DMS53 treated with DMSO at 0.1 percent for 48 hours (cell line): ENCODE data around the gene TEX53.

Experiments used
- DNase-seq: peaks from one replicate; lab custom pipeline; 2025; ENCODE audit not compliant: unreplicated experiment; lab: John Stamatoyannopoulos, UW

Gene TEX53

GRCh38 chr9:114657705-114658104 is at the start of gene TEX53:
Gene TEX53, minus strand, starts transcription at chr9:114657805. Its CDS starts 31 bp downstream, at chr9:114657774.
- DNase-seq, result no peak

DNA sequence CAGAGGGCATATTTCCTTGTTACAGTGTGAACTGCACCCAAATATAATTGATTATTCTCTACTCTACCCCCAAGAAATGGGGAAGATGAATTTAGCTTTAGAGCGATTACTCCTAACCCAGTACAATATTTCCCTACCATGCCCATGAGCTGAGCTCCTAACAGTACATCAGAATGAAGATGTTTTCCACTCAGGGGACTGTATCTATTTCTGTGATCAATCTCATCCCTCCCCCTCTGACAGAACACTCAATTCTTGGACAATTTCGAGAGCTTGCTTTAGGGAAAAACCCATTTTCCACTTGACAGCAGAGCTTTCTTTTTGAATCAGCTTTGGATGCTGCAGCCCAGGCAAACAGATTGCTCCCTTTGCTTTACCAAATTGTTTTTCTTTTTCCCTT is 49.1 kb upstream of the TEX53 start:
- no peak for DNase-seq

GRCh38 chr9:114701988-114702387 is 44.4 kb upstream of the TEX53 start:
- no peak for DNase-seq

DNA sequence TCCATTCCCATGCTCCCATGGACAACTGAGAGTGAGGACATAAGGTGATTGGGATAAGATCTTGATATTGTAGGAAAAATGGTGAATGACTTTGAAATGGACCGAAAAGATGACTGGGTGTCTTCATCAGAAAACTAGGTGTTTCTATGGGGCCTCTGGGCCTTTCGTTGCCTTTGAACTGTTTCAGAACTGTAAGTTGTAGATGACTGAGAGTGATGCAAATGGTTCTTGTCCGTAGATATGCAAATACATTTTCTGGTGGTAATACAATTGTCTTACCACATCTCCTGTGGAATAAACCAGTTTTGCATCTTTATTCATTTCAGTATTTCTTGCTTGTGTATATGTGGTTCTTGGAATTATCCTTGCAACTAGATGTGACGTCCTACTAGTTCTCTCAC is 40.3 kb upstream of the TEX53 start:
- DNase-seq, result no peak

GRCh38 chr9:114696814-114697544 is 39.4 kb upstream of the TEX53 start:
- DNase-seq, result no peak

- DNase-seq, result no peak
Observed at GRCh38 chr9:114695948-114696347, 38.3 kb upstream of the TEX53 start.

GRCh38 chr9:114694719-114695269 is 37.2 kb upstream of the TEX53 start:
- DNase-seq, result no peak

DNA sequence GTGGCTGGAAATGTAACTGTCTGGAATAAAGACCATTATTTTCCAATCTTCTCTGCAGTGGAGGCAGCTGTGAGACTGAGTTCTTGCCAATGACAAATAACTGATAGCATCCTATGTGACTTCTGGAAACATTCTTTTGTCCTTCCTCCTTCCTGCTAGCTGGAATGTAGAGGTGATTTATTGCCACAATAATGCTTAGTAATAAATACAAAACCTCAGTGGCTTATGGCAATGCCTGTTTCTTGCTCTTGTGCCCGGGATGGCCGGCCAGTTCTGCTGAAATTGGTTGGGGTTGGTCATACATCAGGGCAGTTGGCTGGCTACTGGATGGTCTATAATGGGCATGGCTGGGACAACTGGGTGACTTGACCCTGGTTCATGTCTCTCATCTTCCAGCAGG is 36.5 kb upstream of the TEX53 start:
- DNase-seq, result no peak

- no peak for DNase-seq
Observed at GRCh38 chr9:114693248-114693855, 35.7 kb upstream of the TEX53 start.

DNA sequence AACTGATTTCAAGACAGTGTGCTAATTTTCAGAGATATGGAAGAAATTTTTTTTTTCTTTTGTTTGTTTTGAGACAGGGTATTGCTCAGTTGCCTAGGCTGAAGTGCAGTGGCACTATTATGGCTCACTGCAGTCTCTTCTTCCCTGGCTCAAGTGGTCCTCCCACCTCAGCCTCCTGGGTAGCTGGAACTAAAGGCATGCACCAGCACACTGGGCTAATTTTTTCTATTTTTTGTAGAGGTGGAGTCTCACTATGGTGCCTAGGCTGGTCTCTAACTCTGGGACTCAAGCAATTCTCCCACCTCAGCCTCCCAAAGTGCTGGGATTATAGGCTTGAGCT is 34.3 kb upstream of the TEX53 start:
- no peak for DNase-seq

- DNase-seq, result no peak
Observed at GRCh38 chr9:114691046-114691955, 33.7 kb upstream of the TEX53 start.

GRCh38 chr9:114690308-114690707 is 32.7 kb upstream of the TEX53 start:
- no peak for DNase-seq

GRCh38 chr9:114689813-114690212 is 32.2 kb upstream of the TEX53 start:
- no peak for DNase-seq

GRCh38 chr9:114688909-114689610 is 31.5 kb upstream of the TEX53 start:
- no peak for DNase-seq

DNA sequence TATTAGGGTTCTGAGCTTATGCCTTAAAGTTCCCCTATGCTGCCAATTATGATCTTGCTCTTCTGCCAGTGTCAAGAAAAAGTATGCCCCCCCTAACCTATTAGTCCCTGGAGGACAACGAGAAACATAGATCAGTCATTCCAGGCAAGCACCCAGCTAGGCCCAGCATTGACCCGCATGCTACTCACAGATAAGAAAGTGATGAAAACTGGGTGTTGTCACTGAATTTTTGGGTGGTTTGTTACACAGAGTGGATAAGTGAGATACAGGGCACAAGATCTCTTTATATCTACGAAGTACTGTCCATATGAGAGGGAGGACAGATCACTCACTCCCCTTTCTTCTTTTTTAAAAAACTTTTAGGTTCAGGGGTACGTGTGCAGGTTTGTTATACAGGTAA is 30.8 kb upstream of the TEX53 start:
- DNase-seq, result no peak

- no peak for DNase-seq
Observed at GRCh38 chr9:114687034-114687433, 29.4 kb upstream of the TEX53 start.

DNA sequence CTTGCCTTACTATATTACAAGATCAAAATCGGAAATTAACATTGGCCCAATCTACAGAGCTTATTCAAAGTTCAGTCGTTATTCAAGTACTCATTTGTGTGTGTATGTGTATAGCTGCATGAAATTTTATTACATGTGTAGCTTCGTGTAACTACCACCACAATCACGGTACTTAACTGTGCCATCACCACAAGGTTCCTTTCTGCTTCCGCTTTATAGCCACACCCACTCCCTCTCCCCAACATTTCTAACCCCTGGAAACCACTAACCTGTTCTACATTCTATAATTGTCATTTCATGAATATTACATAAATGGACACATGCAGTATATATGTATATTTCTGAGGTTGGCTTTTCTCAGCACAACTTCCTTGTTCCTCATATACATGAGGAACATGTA is 28.3 kb upstream of the TEX53 start:
- no peak for DNase-seq

DNA sequence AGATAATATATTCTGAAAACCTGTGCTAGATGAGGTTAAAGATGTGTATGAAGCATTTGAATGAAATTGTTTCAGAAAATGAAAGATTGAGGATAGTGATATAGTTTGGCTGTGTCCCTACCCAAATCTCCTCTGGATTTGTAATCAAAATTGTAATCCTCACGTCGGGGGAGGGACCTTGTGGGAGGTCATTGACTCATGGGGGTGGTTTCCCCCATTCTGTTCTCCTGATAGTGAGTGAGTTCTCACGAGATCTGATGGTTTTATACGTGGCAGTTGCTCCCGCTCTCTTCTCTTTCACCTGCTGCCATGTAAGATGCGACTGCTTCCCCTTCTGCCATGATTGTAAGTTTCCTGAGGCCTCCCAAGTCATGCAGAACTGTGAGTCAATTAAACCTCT is 26.4 kb upstream of the TEX53 start:
- no peak for DNase-seq

DNA sequence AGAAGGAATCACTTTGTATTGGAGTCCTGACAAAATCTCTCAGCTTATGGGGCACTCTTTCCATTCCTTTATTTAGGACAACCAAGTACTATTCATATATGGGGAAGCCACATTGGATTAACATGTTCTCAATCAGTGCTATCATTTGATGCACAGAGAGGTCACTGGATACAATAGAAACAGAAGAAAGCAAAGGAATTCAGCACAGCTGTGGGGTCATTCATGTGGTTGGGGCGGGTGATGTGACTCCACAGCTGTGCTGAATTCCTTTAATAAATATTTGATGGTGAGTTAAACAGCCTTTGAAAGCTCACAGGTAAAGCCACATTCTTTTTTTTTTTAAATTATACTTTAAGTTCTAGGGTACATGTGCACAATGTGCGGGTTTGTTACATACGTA is 25.2 kb upstream of the TEX53 start:
- DNase-seq, result no peak

- peak; percentile 62 for DNase-seq
Observed at GRCh38 chr9:114681594-114682332, 24.2 kb upstream of the TEX53 start, which contains the start of gene TEX48. Gene TEX48, minus strand, starts transcription at chr9:114682192. Its CDS starts 10,469 bp downstream, at chr9:114671723.
